GM12875 (cell line): ENCODE data around the gene DAPK3.

Experiments used
- H3K4me3 ChIP-seq: one replicate; pipeline ENCODE4 v1.5.1; 2011; ENCODE audit warnings: low read depth, low read length, control low read depth
- TF ChIP-seq, protein P1 (sequence below): IDR thresholded peaks from 2 replicates; pipeline ENCODE4 v1.5.1; 2011; ENCODE audit warnings: low read depth, mild to moderate bottlenecking, control low read depth, inconsistent platforms, low read length, moderate library complexity, borderline replicate concordance; ENCODE audit not compliant: insufficient read depth

The DAPK3 gene

DNA sequence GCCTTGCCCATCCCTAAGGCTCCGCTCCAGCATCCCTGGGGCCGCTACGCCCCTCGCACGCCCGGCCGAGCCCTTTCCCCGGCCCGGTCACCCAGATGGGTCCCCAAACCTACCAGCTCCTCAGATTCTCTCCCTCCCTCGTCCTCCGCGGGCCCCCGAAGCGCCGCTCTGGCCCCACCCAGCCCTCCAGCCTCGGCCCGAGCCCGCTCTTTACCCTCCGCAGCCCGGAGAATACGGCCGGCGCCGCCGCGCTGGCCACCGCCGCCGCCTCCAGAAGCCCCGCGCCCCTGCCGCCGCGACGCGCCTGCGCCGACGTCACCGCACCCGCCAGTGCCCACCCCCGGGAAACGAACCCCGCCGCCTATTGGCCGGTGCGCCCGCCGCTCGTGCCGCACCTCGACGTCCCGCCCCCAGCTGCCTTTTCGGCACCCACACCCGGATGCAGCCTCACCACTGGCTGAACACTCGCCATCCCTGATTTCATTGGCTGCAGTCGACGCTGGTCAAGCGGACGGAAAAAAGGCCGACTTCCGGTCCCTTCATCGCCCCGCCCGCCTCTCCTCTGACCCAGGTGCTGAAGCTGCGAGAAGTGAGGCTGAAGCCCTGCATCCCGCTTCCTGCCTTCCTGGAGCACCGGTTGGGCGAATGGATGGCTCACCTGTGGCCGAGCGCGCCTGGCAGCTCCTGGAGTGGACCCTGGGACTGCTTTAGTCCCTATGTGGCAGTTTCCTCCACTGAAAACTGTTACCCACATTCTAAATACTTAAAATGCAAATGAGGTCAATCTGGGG, at the start of gene DAPK3:
Gene DAPK3 (minus strand): TSS at position 292 of the 791 bp plus-strand sequence. CDS start 1,364 bp downstream, outside the sequence.
- TF ChIP-seq, protein P1, sequence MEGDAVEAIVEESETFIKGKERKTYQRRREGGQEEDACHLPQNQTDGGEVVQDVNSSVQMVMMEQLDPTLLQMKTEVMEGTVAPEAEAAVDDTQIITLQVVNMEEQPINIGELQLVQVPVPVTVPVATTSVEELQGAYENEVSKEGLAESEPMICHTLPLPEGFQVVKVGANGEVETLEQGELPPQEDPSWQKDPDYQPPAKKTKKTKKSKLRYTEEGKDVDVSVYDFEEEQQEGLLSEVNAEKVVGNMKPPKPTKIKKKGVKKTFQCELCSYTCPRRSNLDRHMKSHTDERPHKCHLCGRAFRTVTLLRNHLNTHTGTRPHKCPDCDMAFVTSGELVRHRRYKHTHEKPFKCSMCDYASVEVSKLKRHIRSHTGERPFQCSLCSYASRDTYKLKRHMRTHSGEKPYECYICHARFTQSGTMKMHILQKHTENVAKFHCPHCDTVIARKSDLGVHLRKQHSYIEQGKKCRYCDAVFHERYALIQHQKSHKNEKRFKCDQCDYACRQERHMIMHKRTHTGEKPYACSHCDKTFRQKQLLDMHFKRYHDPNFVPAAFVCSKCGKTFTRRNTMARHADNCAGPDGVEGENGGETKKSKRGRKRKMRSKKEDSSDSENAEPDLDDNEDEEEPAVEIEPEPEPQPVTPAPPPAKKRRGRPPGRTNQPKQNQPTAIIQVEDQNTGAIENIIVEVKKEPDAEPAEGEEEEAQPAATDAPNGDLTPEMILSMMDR: no peak

DNA sequence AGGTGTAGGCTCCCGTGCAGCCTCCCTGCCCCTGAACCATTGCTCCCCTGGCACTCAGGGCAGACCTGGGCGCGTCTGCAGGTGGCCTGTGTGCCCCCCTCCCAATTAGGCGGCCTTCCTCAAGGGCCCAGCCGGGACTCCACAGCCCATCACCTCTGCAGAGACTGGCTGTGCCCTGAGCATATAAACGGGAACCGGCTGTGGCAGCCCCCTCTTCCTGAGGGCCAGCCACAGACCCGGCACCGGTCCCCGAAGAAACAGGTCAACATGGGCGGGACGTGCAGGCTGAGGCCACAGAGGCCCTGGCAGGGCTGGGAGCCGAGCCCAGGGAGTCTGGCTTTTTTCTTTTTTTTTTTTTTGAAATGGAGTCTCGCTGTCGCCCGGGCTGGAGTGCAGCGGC, 48.7 kb upstream of the DAPK3 start:
- TF ChIP-seq, protein P1: no peak
- H3K4me3 ChIP-seq: no peak overlapping the region

More for the DNA sequence above, at the start of gene DAPK3:
- H3K4me3 ChIP-seq: peak within 1 kb of the TSS; percentile 92

DNA sequence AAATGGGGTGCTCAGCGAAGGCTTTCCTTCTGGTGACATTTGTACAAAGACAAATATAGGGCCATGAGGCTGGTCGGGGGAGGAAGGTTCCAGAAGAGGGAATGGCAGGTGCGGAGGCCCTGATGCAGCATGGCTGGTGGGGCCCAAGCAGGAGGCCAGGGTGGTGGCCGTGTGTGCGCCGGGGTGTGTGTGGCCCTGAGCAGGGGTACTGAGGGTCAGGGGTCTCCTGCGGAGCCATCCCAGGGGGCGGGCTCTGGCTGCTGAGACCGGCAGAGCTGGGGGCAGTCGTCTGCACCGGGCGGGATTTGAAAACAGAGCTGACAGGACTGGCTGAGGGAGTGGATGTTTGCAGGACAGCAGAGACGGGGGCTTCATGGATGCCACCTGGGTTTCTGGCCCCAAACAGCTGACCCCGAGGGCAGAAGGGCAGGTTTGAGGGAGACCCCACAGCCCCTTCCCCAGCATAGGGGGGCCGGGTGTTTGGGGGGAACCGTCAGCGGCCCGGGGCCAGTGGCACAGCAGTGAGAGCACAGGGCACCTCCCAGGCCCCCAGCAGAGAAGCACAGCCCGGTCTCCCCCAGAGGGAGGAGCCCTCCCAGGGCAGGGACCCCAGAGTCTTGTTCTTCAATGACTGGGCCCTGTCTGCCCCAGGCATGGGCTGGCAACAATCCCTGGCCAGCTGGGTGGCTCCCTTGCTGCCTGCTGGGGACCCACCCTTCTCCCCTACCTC, 48.0 kb upstream of the DAPK3 start:
- no peak overlapping the region for H3K4me3 ChIP-seq
- TF ChIP-seq, protein P1: no peak

DNA sequence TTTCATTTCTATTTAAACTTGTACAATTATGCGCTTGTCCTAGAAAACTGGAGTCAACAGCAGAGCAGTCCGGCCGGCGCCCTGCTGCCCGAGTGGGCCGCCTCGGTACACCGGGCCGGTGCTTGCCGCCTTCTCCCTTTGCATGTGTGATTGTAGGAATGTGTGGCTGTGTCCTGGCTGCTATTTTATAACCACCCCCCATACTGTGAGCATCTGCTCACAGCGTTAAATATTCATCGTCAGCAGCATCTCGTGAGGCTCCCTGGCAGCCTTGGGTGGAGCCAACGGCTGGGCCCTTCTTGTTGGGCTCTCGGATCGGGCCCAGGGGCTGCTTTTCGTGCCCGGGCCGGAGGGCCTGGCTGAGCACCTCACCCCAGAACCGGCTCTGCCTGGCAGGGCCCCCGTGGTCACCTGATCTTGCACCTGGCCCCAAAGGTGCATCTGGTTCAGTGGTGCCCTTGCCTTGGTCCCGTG, 47.3 kb upstream of the DAPK3 start:
- TF ChIP-seq, protein P1: no peak
- no peak overlapping the region for H3K4me3 ChIP-seq

DNA sequence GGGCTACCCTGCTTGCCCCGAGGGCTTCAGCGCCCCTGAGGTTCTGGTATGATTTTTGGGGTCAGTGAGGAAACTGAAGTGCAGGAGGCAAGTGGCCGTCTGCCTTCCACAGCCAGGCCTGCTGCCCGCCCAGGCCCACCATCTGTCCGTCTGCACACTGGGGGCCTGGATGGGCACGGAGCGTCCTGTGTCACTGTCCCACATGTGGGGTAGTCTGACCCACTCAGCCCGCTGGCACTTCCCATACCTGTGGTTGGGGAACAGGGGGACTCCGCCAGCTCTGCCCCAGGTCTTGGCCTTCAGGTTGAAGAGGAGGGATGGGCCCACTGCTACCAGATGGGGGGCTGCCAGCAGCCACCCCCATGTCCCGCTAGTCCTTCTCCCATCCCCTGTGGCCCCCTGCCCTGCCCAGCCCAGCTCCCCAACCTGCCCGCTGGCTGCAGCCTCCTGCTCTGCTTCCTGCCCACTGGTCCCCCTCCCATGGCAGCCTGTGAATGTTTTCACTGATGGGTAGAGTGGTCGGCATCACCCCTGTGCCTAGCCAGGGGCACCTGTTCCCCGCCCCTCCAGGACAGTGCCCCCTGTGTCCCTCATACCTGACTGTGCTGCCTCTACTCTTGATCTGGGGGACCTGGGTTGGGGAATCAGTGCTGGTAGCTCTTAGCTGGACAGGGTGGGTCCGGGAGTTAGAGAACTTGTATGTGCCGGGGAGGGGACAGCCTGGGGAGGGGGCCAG, 46.2 kb upstream of the DAPK3 start:
- TF ChIP-seq, protein P1: no peak

DNA sequence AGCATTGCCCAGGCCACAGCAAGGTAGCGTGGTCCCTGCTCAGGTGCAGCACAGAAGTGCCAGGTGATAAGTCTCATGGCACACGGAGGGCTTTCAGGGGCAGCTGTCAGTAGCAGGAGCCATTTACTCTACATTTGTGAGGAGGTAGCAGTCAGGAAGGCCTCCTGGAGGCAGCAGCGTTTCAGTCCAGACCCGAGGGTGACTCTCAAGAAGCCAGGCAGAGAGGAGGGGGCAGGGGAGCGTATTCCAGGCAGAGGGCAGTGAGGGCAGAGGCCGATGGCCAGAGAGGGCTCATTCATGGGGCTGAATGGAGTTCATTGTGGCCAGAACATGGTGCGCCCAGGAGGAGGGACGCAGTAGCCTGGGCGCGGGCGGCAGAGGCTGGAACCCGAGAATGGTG, 45.6 kb upstream of the DAPK3 start:
- no peak overlapping the region for H3K4me3 ChIP-seq
- TF ChIP-seq, protein P1: no peak

More for the DNA sequence above, 46.2 kb upstream of the DAPK3 start:
- H3K4me3 ChIP-seq: no peak overlapping the region
